NCI-H446 treated with DMSO at 0.1 percent for 48 hours (cell line): ENCODE results near the gene TTLL9.

Source experiments
- DNase-seq: peaks from one replicate; lab custom pipeline; 2025; lab: John Stamatoyannopoulos, UW

Gene TTLL9

DNA sequence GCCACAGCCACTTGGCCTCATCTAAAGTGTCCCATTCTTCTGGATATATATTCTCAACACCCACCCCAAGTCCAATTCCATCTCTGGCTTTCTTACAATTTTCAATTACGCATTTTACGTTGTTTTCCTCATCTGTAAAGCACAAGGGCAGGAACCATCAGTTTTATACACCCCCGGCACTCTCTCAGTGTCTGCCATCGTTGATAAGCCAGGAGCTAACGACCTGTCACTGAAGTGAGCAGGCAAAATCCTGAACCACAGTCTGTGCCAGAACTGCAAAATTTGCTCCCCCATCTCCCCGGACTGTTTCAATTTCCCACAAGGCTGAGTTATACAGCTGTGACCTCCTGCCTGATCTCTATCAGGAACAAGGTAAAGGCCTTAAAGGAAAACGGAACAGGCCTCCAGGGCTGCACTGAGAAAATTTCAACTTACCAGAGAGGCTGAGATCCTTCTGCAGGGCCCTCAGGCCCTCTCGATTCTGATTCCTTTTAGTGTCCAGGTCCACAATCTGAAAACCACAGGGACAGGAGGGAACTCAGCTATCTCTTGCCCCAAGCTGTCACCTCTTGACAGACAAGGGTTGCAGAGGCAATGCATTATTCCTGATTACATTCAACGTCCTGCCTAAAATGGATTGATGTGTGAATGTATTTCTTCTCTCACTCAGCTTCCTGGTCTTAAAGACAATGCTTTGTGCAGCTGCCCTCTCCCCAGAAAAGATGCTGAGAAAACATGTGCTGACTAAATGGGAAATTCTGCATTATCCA lies 79.6 kb downstream of the TTLL9 start:
- DNase-seq = no peak

- no peak for DNase-seq
These were observed 80.7 kb downstream of the TTLL9 start for GRCh38 chr20:31951203-31951529.

- peak; percentile 93 for DNase-seq
These were observed 81.4 kb downstream of the TTLL9 start, which contains the start of gene PDRG1 for GRCh38 chr20:31951530-31952453. Gene PDRG1, minus strand, starts transcription at chr20:31952046. Its CDS starts 85 bp downstream, at chr20:31951961.

DNA sequence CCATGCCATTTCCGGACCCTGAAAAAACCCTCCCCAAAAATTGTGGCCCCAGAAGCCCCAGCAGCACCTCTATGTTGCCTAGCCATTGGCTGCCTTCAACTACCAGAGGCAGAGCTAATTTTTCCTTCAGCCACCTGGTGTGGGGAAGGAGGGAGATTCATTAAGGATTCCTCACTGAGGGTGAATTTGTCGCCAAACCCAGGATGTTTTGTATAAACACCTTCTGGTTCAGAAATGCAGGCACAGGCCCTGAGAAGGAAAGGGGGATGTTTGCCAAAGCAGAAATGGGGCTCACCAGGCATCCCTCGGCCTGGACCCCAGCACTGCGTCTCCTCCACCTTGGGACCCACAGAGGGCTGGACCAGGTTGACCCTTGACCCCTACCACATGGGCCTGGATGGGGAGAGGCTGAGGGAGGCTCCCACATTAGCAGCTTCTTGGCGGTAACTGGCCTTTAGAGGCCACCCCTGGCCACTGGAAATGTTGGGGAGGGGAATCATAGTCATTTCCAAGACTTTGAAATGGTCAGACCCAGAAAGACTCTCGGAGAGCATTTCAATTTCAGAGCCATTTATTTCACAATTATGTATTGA lies 83.2 kb downstream of the TTLL9 start:
- no peak for DNase-seq

- DNase-seq = no peak
These were observed 84.1 kb downstream of the TTLL9 start for GRCh38 chr20:31954500-31954899.

GRCh38 chr20:31956556-31957526 lies 86.4 kb downstream of the TTLL9 start:
- DNase-seq = no peak

DNA sequence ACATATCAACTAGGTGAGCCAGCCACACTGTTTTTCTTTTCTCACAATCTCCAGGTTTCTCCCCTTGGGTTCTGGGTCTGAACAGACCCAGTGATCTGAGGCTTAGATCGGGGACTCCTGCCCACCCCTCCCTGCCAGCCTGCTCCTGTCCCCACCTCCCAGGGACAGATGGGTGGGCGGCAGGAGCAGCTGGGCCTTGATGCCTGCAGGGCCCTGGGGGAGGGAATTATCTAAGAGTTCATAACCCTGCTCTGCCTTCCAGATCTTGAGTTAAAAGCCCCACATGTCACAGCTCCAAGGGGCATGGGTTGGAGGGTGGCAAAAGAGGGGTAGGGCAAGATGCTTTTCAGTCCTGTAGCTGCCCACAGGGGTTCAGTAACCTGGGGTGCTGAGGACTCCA lies 92.3 kb downstream of the TTLL9 start:
- DNase-seq = no peak

DNA sequence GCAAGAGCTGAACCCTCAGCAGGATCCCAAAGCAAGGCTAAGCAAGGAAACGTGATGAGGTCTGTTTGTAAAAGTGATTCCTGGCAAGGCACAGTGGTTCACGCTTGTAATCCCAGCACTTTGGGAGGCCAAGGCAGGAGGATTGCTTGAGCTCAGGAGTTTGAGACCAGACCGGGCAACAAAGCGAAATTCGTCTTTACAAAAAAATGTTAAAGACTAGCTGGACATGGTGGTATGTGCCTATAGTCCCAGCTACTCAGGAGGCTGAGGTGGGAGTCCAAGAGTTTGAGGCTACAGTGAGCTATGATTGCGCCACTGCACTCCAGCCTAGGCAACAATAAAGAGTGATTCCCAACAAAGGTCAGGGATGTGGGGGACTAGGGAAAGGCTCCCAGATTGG lies 93.5 kb downstream of the TTLL9 start:
- DNase-seq = no peak

DNA sequence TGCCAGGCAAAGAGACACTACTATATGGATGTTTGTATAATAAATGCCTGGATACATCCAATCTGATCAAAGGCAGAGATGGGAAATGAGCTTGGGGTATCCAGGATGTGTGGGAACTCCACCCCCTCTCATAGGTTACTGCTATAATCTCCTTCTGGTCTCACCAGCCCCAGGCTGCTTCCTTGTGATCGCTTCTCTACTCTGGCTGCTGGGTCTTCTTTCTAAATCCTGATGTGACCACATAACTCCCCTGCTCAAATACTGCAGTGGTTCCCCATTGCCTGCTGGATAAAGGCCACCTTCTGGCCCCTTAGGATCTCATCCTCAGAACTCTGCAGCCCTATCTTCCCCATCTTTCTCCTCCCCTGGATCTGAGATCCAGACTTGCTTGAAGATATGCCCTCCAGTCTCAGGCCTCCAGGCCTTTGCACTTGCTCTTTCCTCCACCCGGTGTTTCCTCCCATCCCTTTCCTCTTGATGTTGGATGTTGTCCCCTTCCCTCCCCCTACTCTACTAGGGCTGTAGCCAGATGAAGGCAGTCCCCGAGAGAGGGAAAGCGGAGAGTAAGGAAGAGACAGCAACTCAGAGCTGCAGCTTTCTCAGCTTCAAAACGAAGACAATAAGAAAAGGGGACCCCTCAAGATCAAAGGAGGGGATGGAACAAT lies 96.7 kb downstream of the TTLL9 start:
- DNase-seq = no peak

DNA sequence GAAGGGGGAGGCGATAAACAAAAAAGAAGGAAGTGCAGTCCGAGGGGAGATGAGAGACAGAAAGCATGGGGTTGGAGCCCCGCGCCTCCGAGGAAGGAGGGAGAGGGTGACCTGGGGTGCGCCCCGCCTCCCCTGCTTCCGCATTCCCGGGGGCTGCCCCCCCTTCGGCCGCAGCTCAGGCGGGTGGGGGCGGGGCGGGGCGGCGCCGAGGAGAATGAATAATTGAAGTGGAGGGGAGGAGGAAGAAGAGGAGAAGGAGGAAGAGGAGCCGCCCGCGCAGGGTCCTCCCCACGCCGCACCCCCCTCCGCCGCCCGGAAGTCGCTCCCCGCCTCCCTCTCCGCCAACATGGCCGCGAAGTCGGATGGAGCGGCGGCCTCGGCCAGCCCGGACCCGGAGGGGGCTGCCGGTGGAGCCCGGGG lies 97.4 kb downstream of the TTLL9 start, which contains the start of gene XKR7:
Gene XKR7 (plus strand): TSS at position 322 of the 420 bp plus-strand sequence. CDS start 25 bp downstream, at position 347.
- no peak for DNase-seq

- DNase-seq = no peak
These were observed 98.1 kb downstream of the TTLL9 start for GRCh38 chr20:31968291-31969126.

GRCh38 chr20:31969991-31970390 lies 99.6 kb downstream of the TTLL9 start:
- peak; percentile 13 for DNase-seq

GRCh38 chr20:31972471-31973021 lies 102.1 kb downstream of the TTLL9 start:
- no peak for DNase-seq

DNA sequence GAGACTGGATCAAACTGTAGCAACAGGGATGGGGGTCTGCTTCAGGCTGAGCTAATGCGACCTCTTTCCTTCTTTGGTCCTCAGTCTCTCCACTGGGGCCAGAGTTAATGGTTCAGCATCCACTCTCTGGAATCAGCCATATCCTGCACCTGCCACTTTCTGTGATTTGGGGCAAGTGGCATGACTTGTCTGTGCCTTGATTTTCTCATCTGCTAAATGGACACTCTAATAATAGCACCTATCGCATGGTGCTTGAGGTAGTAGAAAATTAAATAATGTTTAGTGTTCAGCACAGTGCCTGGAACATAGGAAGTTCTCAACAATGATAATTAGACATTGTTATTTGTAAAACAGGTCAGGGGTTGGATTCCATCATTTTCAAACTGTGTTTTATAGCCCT lies 103.9 kb downstream of the TTLL9 start:
- DNase-seq = no peak

DNA sequence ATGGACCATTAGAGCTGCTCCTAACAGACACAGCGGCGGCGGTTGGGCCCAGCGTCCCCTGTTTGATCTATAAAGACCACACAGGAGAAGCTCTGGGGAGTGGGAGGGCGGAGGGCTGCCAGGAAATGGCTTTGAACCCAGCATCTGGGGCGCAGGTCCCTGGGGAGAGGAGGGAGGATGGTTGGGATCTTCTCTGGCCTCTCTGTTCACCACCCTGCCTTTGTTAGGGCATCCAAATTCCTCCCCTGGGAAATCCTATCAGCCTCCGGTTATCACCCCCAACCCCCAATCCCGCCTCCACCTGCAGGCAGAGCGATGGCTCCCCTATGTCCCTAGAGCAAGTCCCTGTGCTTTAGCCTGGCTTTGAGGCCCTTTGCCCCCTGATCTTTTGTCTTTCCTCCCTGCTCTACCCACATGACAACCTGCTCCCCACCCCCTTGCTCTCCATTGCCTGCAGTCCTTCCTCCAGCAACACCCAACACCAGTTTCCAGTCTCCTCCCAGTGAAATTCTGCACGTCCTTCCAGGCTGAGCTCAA lies 104.6 kb downstream of the TTLL9 start:
- no peak for DNase-seq

GRCh38 chr20:31975874-31976273 lies 105.4 kb downstream of the TTLL9 start:
- no peak for DNase-seq

GRCh38 chr20:31977080-31977479 lies 106.6 kb downstream of the TTLL9 start:
- DNase-seq = no peak

DNA sequence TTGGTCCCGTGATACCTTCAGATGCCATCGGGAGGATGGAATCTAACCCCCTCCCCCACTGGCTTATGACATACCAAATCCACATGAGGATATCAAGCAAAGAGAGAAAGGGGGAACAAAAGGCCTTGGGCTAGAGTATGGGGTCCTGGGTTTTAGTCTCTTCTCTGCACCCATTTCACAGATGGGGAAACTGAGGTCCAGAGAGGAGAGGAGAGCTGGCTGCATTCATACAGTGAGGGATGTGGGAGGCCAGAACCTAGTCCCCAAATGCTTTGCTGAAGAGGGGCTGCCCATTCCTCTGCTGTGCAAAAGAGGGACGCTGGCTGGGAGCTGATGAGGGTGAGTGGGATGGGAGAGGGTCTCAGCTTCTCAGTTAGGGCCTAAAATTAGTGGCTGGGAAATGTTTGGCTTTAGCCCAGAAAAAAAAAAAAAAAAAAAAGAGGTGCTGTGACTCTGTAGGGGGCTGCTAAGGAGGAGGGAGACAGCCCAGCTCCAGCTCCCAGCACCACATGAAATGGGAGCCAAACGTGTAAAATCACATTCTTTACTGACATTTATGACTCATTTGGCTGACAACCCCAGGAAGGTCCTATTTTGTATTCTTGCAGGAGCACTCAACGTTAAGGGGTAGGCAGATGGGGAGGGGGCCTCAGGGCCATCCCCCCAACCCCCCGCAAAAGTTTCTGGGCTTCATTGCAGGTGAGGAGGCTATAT lies 109.4 kb downstream of the TTLL9 start:
- DNase-seq = no peak

DNA sequence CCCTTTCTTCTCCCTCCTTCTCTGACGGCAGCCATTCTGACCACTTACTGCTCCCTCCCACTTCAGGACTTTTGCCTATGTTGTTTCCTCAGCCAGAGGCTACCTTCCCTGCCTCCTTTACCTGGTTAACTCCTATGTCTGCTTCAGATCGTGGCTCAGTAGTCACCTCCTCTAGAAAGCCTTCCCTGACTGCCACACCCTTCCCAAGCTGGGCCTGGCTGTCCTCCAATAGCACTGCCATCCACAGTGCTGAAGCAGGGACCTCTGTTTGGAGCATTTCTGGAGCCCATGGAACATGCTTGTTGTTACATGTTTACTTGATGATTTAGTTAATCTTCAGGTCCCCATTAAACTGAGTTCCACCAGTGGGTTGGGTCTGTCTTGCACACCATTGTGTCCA lies 111.3 kb downstream of the TTLL9 start:
- DNase-seq = no peak
